Measurements from ENCODE around the gene CDC42EP5.
A peak's percentile ranks its signal among the peaks of the same experiment; 100 is the strongest.
"Not testable (repeated sequence)": the region's sequence is repeated elsewhere in the genome, so short reads cannot be mapped to it uniquely, and the experiment has no call there.

CDC42EP5 gene

GRCh38 chr19:54451997-54452396, 21.1 kb downstream of the CDC42EP5 start:
- no peak for DNase-seq (ENCODE audit: low spot score)
- TF ChIP-seq CTCF (IDR thresholded peaks at IDR 0.05; ENCODE audit: extremely low read depth, missing control alignments): no peak

GRCh38 chr19:54451331-54451871, 21.7 kb downstream of the CDC42EP5 start:
- no peak for TF ChIP-seq CTCF (IDR thresholded peaks at IDR 0.05; ENCODE audit: extremely low read depth, missing control alignments)
- DNase-seq (ENCODE audit: low spot score): no peak

- DNase-seq (ENCODE audit: low spot score): no peak
- no peak for TF ChIP-seq CTCF (IDR thresholded peaks at IDR 0.05; ENCODE audit: extremely low read depth, missing control alignments)
Measured at GRCh38 chr19:54449701-54450069, 23.4 kb downstream of the CDC42EP5 start.

- TF ChIP-seq CTCF (IDR thresholded peaks at IDR 0.05; ENCODE audit: extremely low read depth, missing control alignments): no peak
- DNase-seq (ENCODE audit: low spot score): peak; percentile 97
Measured at GRCh38 chr19:54448774-54449700, 24.1 kb downstream of the CDC42EP5 start, which contains the start of gene LENG8. LENG8 (plus strand) TSS chr19:54449199; CDS start chr19:54451345, 2,146 bp downstream.

GRCh38 chr19:54448040-54448773, 24.9 kb downstream of the CDC42EP5 start:
- TF ChIP-seq CTCF (IDR thresholded peaks at IDR 0.05; ENCODE audit: extremely low read depth, missing control alignments): no peak
- no peak for DNase-seq (ENCODE audit: low spot score)

- not testable (repeated sequence) for DNase-seq (ENCODE audit: low spot score)
Measured at GRCh38 chr19:54446349-54446748, 26.7 kb downstream of the CDC42EP5 start.

- DNase-seq (ENCODE audit: low spot score): no peak
- no peak for TF ChIP-seq CTCF (IDR thresholded peaks at IDR 0.05; ENCODE audit: extremely low read depth, missing control alignments)
Measured at GRCh38 chr19:54444737-54445136, 28.4 kb downstream of the CDC42EP5 start.

All from GM20000 (cell line).